VCaP (cell line): Measurements from ENCODE around the gene GUCY2F.

ENCODE experiments used
- H3K27ac ChIP-seq: fragments of 450-650 bp; 2 replicates; pipeline ENCODE4 v1.5.1; 2017
- TF ChIP-seq, protein P1 (sequence below): fragments of 450-650 bp; conservative IDR thresholded peaks from 2 replicates; pipeline ENCODE4 v1.5.1; 2017; ENCODE audit warnings: mild to moderate bottlenecking, moderate library complexity

The GUCY2F gene

DNA sequence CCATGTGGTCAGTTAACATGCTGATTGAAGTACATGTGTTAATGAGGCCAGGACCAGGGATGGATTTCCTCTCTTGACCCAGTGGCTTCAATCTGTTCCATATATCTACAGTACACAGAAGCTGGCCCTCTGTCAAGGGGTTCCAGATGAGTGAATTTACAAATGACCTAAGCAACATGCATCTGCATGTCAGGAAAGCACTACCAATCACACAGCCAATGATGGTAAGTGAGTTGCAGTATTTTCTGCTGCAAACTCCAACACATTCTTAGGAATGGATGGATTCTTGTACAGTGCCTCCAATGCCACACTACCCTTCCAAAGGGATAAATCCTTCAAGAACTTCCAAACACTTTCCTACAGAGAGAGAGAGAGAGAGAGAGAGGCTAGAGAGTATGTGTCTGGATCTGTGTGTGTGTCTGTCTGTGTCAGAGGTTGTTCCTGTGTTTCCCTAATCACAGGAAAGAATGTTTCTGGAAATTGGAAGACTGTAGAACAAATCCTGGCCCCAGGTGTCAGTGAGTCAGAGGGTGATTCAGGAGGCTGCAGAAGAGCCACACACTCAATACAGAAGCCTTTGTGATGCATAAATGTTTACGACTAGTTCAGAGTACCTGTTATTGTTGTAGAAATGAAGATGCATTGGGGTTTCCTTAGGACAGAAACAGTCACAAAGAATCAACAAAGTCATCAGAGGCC, 107.5 kb downstream of the GUCY2F start:
- no peak overlapping the region for H3K27ac ChIP-seq
- TF ChIP-seq, protein P1, sequence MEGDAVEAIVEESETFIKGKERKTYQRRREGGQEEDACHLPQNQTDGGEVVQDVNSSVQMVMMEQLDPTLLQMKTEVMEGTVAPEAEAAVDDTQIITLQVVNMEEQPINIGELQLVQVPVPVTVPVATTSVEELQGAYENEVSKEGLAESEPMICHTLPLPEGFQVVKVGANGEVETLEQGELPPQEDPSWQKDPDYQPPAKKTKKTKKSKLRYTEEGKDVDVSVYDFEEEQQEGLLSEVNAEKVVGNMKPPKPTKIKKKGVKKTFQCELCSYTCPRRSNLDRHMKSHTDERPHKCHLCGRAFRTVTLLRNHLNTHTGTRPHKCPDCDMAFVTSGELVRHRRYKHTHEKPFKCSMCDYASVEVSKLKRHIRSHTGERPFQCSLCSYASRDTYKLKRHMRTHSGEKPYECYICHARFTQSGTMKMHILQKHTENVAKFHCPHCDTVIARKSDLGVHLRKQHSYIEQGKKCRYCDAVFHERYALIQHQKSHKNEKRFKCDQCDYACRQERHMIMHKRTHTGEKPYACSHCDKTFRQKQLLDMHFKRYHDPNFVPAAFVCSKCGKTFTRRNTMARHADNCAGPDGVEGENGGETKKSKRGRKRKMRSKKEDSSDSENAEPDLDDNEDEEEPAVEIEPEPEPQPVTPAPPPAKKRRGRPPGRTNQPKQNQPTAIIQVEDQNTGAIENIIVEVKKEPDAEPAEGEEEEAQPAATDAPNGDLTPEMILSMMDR: no peak

- TF ChIP-seq, protein P1: no peak
- no peak overlapping the region for H3K27ac ChIP-seq
Measured at GRCh38 chrX:109373468-109373867, 108.4 kb downstream of the GUCY2F start.

- TF ChIP-seq, protein P1: no peak
- H3K27ac ChIP-seq: no peak overlapping the region
Measured at GRCh38 chrX:109372716-109373115, 109.2 kb downstream of the GUCY2F start.

GRCh38 chrX:109372291-109372690, 109.6 kb downstream of the GUCY2F start:
- TF ChIP-seq, protein P1: no peak
- H3K27ac ChIP-seq: no peak overlapping the region

- no peak overlapping the region for H3K27ac ChIP-seq
- TF ChIP-seq, protein P1: no peak
Measured at GRCh38 chrX:109362101-109362500, 119.8 kb downstream of the GUCY2F start.

DNA sequence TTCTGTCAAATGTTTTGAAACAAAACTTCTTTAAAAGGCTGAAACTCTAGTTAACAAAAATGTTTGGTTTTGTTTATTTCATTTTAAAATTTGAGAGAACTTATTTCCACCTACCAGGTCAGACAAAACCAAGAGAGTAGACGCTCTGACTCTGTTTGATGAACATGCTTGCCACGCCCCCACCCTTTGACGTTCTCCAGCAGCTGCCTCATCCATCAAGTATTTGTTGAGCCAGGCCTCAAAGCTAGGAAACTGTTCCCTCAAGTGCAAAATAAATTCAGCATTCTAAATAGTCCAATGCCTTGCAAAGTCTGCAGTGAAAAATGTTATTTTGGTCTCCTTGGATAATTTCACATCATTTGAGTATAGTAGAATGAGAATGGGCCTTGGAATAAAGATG, 121.6 kb downstream of the GUCY2F start:
- H3K27ac ChIP-seq: no peak overlapping the region
- TF ChIP-seq, protein P1: no peak

GRCh38 chrX:109357706-109358105, 124.2 kb downstream of the GUCY2F start:
- H3K27ac ChIP-seq: no peak overlapping the region
- TF ChIP-seq, protein P1: no peak
